CD14-positive monocyte (primary cell): ENCODE data around the gene TBC1D3B. TPM values are rescaled to one million over a fixed set of nuclear protein-coding genes. Genes with fewer than 3 reads are reported as not detected.
"Not testable (repeated sequence)": the region's sequence is repeated elsewhere in the genome, so short reads cannot be mapped to it uniquely, and the experiment has no call there.

Experiments used
- DNase-seq, 3 donors: peaks; one replicate each; pipeline ENCODE4 v3.0.0-alpha.2; 2011 to 2022
- H2AFZ ChIP-seq: 2 replicates; pipeline ENCODE4 v1.6.0; 2012; ENCODE audit warnings: mild to moderate bottlenecking, low read depth, low read length, inconsistent platforms; ENCODE audit not compliant: insufficient read depth, poor library complexity, severe bottlenecking
- H3K27ac ChIP-seq, 2 donors: 1 replicate in 1 of 2; 2 replicates in 1 of 2; pipeline ENCODE4 v1.5.1; 2012 to 2013; ENCODE audit warnings: low read length in 2 of 2, control low read depth in 1 of 2, inconsistent platforms in 1 of 2, low read depth in 1 of 2, mild to moderate bottlenecking in 1 of 2
- H3K27me3 ChIP-seq, 2 donors: one replicate each; pipeline versions ENCODE4 v1.6.0 to v1.6.1; 2011 to 2013; ENCODE audit warnings: low read length in 2 of 2; ENCODE audit not compliant: control insufficient read depth in 2 of 2, insufficient read depth in 2 of 2
- H3K36me3 ChIP-seq, 2 donors: replicated peaks in 1 of 2; 1 replicate in 1 of 2; 2 replicates in 1 of 2; pipeline versions ENCODE4 v1.5.1 to v1.6.1; 2012 to 2013; ENCODE audit warnings: low read length in 2 of 2, control low read depth in 1 of 2, inconsistent platforms in 1 of 2, mild to moderate bottlenecking in 1 of 2; ENCODE audit not compliant: insufficient read depth in 2 of 2, control insufficient read depth in 1 of 2
- H3K4me1 ChIP-seq, 2 donors: 1 replicate in 1 of 2; 2 replicates in 1 of 2; pipeline versions ENCODE4 v1.5.1 to v1.6.1; 2012 to 2013; ENCODE audit warnings: low read length in 2 of 2, control low read depth in 1 of 2, inconsistent platforms in 1 of 2, mild to moderate bottlenecking in 1 of 2, moderate library complexity in 1 of 2; ENCODE audit not compliant: insufficient read depth in 2 of 2, control insufficient read depth in 1 of 2
- H3K4me2 ChIP-seq: replicated peaks from 2 replicates; pipeline ENCODE3; 2012; ENCODE audit warnings: low read length, moderate library complexity, mild to moderate bottlenecking; ENCODE audit not compliant: poor library complexity, severe bottlenecking; ENCODE audit errors: extremely low read depth
- H3K4me3 ChIP-seq, 3 experiments: fragments of 200-600 bp in 1 of 3; sonication (generic) in 1 of 3; replicated peaks in 1 of 3; 1 replicate in 2 of 3; 2 replicates in 1 of 3; pipeline ENCODE4 v1.5.1; 2011 to 2013; ENCODE audit warnings: low read length in 3 of 3, mild to moderate bottlenecking in 3 of 3, control low read depth in 2 of 3, low read depth in 2 of 3, inconsistent platforms in 1 of 3, moderate library complexity in 1 of 3
- H3K79me2 ChIP-seq: 2 replicates; pipeline ENCODE4 v1.6.0; 2012; ENCODE audit warnings: mild to moderate bottlenecking, control low read depth, inconsistent platforms, low read length, moderate library complexity; ENCODE audit not compliant: insufficient read depth
- H3K9ac ChIP-seq: 2 replicates; pipeline ENCODE4 v1.6.0; 2017; ENCODE audit warnings: low read length, mild to moderate bottlenecking; ENCODE audit not compliant: insufficient read depth, poor library complexity, severe bottlenecking
- H3K9me3 ChIP-seq, 2 donors: replicated peaks in 1 of 2; 1 replicate in 1 of 2; 2 replicates in 1 of 2; pipeline versions ENCODE4 v1.5.1 to v1.6.1; 2012 to 2013; ENCODE audit warnings: low read length in 2 of 2, control low read depth in 1 of 2; ENCODE audit not compliant: control insufficient read depth in 1 of 2, insufficient read depth in 1 of 2
- H4K20me1 ChIP-seq: 2 replicates; pipeline ENCODE4 v1.6.0; 2012; ENCODE audit warnings: mild to moderate bottlenecking, low read length, control low read depth, moderate library complexity; ENCODE audit not compliant: insufficient read depth
- H3K27ac Mint-ChIP-seq, 7 donors: one replicate each; pipeline ENCODE4 v1.8.0; 2020; ENCODE audit warnings: mild to moderate bottlenecking in 7 of 7, mixed read lengths in 7 of 7, moderate library complexity in 6 of 7, inconsistent platforms in 2 of 7
- H3K27me3 Mint-ChIP-seq, 3 donors: one replicate each; pipeline ENCODE4 v1.8.0; 2021 to 2022; ENCODE audit warnings: low read depth in 3 of 3, mild to moderate bottlenecking in 3 of 3, mixed read lengths in 3 of 3, moderate library complexity in 3 of 3, inconsistent platforms in 1 of 3
- H3K36me3 Mint-ChIP-seq, 2 donors: one replicate each; pipeline ENCODE4 v1.8.0; 2020; ENCODE audit warnings: mixed read lengths in 2 of 2, inconsistent platforms in 1 of 2, mild to moderate bottlenecking in 1 of 2
- H3K4me1 Mint-ChIP-seq: one replicate; pipeline ENCODE4 v1.8.0; 2020; ENCODE audit warnings: mild to moderate bottlenecking, mixed read lengths
- H3K4me3 Mint-ChIP-seq, 2 donors: one replicate each; pipeline ENCODE4 v1.8.0; 2020; ENCODE audit warnings: mild to moderate bottlenecking in 2 of 2, mixed read lengths in 2 of 2, moderate library complexity in 1 of 2
- H3K9me3 Mint-ChIP-seq, 7 donors: one replicate each; pipeline ENCODE4 v1.8.0; 2020 to 2022; ENCODE audit warnings: mixed read lengths in 7 of 7, mild to moderate bottlenecking in 6 of 7, moderate library complexity in 6 of 7, inconsistent platforms in 2 of 7
- WGBS: methylation state at CpG from one replicate; pipeline ENCODE4 v1.1.5; 2013; ENCODE audit warnings: missing lambda C conversion rate; ENCODE audit not compliant: insufficient coverage; 5-methylcytosine and 5-hydroxymethylcytosine counted together
- intact Hi-C, 2 donors: fragments of 100-400 bp; cut with micrococcal nuclease; formaldehyde crosslinking; loops; one replicate each; pipeline versions ENCODE4 v1.15.0 to v1.15.1; 2023
- polyA plus RNA-seq, 3 donors: library from polyadenylated mRNA; depleted of rRNA in 1 of 3; unstranded in 2 of 3; stranded (reverse) in 1 of 3; fragments of 300-500 nt in 2 of 3; fragments of >200 nt in 1 of 3; fragmentation: Illumina TruSeq in 2 of 3; gene quantifications; 1 replicate in 2 of 3; 2 replicates in 1 of 3; pipeline ENCODE4 v1.2.3, GENCODE V29; 2012 to 2021
- TF ChIP-seq, protein P1 (sequence below): fragments of 200-600 bp; IDR thresholded peaks from one replicate; pipeline ENCODE4 v1.8.0; 2022; ENCODE audit warnings: antibody characterized with exemption, mild to moderate bottlenecking

TBC1D3B gene
- polyA plus RNA-seq, 3 donors, result 1.8 TPM; not detected in 2

DNA sequence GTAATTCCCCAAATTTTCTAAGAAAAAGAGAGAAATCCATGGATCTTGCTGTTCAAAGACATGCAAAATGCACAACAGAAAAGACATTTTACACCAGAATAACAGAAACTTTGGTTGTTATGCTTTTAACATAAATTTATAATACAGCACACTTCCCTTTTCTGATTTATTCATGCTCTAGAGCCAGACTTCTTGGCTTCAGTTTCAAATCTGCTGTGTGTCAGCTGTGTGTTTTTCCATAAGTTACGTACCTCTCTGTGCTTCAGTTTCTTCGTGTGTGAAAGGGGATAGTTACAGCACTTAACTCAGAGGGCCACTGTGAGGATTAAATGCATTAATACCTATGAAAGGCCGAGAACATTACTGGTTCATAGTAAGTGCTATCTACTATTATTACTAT is 26.9 kb upstream of the TBC1D3B start:
- Mint-ChIP-seq H3K4me1 (peaks cover 51% of the 10 kb centered on the region), H3K27me3 (peaks cover 1 to 2% (median 1%) of the 10 kb centered on the region in 3 donors), H3K36me3 (peaks cover 3% of the 10 kb centered on the region in 2 donors), H3K9me3 (peaks cover 0 to 2% (median 0%) of the 10 kb centered on the region in 7 donors), H3K4me3 (no peak overlapping the region), H3K27ac (peak overlapping the region in 6 of 7 donors; percentile 63 to 89 (median 70))
- Histone ChIP-seq H3K9ac (no peak overlapping the region), H4K20me1 (no peaks in the 10 kb centered on the region), H3K9me3 (no peaks in the 10 kb centered on the region), H2AFZ (no peak overlapping the region), H3K4me3 (peak overlapping the region in 1 of 3 experiments; percentile 2), H3K27me3 (no peaks in the 10 kb centered on the region), H3K27ac (peak overlapping the region; percentile 61 to 67), H3K4me1 (peaks cover 45 to 49% of the 10 kb centered on the region in 2 donors), H3K36me3 (no peaks in the 10 kb centered on the region), H3K4me2 (no peak overlapping the region), H3K79me2 (no peaks in the 10 kb centered on the region)
- WGBS, result no CpG with 5 or more reads among the region's 3 CpGs
- intact Hi-C loops, result no loop called here
- no peak for DNase-seq
- TF ChIP-seq, protein P1, sequence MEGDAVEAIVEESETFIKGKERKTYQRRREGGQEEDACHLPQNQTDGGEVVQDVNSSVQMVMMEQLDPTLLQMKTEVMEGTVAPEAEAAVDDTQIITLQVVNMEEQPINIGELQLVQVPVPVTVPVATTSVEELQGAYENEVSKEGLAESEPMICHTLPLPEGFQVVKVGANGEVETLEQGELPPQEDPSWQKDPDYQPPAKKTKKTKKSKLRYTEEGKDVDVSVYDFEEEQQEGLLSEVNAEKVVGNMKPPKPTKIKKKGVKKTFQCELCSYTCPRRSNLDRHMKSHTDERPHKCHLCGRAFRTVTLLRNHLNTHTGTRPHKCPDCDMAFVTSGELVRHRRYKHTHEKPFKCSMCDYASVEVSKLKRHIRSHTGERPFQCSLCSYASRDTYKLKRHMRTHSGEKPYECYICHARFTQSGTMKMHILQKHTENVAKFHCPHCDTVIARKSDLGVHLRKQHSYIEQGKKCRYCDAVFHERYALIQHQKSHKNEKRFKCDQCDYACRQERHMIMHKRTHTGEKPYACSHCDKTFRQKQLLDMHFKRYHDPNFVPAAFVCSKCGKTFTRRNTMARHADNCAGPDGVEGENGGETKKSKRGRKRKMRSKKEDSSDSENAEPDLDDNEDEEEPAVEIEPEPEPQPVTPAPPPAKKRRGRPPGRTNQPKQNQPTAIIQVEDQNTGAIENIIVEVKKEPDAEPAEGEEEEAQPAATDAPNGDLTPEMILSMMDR, result no peak

DNA sequence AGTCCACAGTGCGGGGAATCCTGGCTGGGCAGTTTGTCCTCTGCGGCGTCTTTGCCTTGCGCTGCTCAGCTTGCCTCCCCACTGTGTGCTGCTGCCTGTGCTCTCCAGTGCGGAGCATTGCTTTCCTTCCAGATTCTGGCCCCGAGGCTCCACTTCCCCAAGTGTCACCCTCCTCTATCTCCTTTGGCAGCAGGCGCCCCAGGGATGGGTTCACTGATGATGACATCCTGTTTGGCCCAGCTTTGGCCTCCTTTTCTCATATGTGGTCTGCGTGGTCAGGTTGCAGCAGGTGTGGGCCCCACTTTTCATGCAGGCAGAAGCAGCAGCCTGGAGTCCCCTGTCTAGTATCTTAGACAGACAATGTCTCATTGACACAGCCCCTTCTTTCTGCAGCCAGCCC is 25.1 kb upstream of the TBC1D3B start:
- H3K36me3 Mint-ChIP-seq, H3K36me3 ChIP-seq, H3K4me3 ChIP-seq, H3K79me2 ChIP-seq, H3K27me3 Mint-ChIP-seq, H3K9me3 Mint-ChIP-seq, H3K9ac ChIP-seq, H3K27me3 ChIP-seq, intact Hi-C loops, H3K9me3 ChIP-seq, H3K4me2 ChIP-seq, H2AFZ ChIP-seq, H4K20me1 ChIP-seq: not testable (repeated sequence)
- Histone ChIP-seq H3K4me1 (peaks cover 62 to 67% of the 10 kb centered on the region in 2 donors), H3K27ac (peak overlapping the region in 1 of 2 donors; percentile 20)
- WGBS, result no CpG with 5 or more reads among the region's 8 CpGs
- Mint-ChIP-seq H3K27ac (peak overlapping the region in 6 of 7 donors; percentile 66 to 88 (median 78)), H3K4me1 (peaks cover 68% of the 10 kb centered on the region), H3K4me3 (peak overlapping the region; percentile 10 to 43)
- DNase-seq, result peak in 2 of 3 donors; percentile 59 to 69

DNA sequence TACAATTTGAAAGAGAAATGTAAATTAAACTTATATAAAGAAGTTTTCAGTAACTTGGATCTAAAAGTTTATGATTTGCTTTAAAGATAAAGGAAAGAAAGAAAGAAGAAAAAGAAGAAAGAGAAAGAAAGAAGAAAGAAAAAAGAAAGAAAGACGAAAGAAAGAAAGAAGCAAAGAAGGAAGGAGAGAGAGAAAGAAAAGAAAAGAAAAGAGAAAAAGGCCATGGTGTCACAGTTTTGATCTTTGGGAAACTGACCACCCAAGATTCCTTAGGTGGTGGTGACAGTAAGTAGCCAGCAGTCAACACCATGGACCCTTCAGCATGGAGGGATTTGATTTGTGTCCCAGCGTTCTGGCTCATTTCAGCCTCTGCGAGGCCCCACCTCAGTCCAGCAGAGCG is 24.7 kb upstream of the TBC1D3B start:
- H3K36me3 Mint-ChIP-seq, H3K9me3 ChIP-seq, H3K79me2 ChIP-seq, intact Hi-C loops, H3K4me3 ChIP-seq, DNase-seq, H3K36me3 ChIP-seq, H3K27me3 ChIP-seq, H3K9me3 Mint-ChIP-seq, H4K20me1 ChIP-seq, H3K9ac ChIP-seq, H3K4me2 ChIP-seq, H3K27me3 Mint-ChIP-seq, H3K4me3 Mint-ChIP-seq, H2AFZ ChIP-seq: not testable (repeated sequence)
- 100% methylated on average over 1 of the region's 4 CpGs for WGBS
- peaks cover 68% of the 10 kb centered on the region for H3K4me1 Mint-ChIP-seq
- H3K27ac ChIP-seq, result peak overlapping the region in 1 of 2 donors; percentile 20
- H3K4me1 ChIP-seq, result peaks cover 66 to 71% of the 10 kb centered on the region in 2 donors
- peak overlapping the region in 3 of 7 donors; percentile 29 to 88 (median 66) for H3K27ac Mint-ChIP-seq
